H1 (cell line): ENCODE measurements around the gene KRTAP6-1. TPM values are rescaled to one million over a fixed set of nuclear protein-coding genes. Genes with fewer than 3 reads are reported as not detected.

Experiments
- CTCF ChIA-PET: fragments of 300-600 bp; sonication (Branson Sonifier 250); formaldehyde crosslinking; loops from one replicate; lab custom pipeline; 2021; ENCODE audit not compliant: partially characterized antibody; lab: Charles Lee
- POLR2A ChIA-PET: fragments of 300-600 bp; sonication (Branson Sonifier 250); formaldehyde crosslinking; loops from one replicate; lab custom pipeline; 2021; ENCODE audit warnings: inconsistent platforms; ENCODE audit not compliant: partially characterized antibody; lab: Charles Lee
- DNase-seq, 2 experiments: peaks; one replicate each; pipeline versions ENCODE4 v3.0.0 to v3.0.0-alpha.2; 2010 to 2022; ENCODE audit warnings: low spot score in 2 of 2, low read depth in 1 of 2, mixed read lengths in 1 of 2
- FAIRE-seq: peaks from 2 replicates; lab custom pipeline; 2011; peaks lifted over from hg19 to GRCh38; lab: Jason Lieb, UNC
- H2AFZ ChIP-seq: 2 replicates; pipeline ENCODE4 v1.8.1; 2012; ENCODE audit warnings: low read length, inconsistent platforms
- H2AK5ac ChIP-seq: 2 replicates; pipeline ENCODE4 v1.6.1; 2013; ENCODE audit warnings: low read depth, low read length
- H2BK120ac ChIP-seq: replicated peaks from 2 replicates; pipeline ENCODE3; 2013; ENCODE audit warnings: low read depth, low read length, inconsistent platforms
- H2BK12ac ChIP-seq: 2 replicates; pipeline ENCODE4 v1.6.1; 2013; ENCODE audit warnings: low read depth, low read length
- H2BK15ac ChIP-seq: 2 replicates; pipeline ENCODE4 v1.6.1; 2013; ENCODE audit warnings: low read length
- H2BK20ac ChIP-seq: 2 replicates; pipeline ENCODE4 v1.6.1; 2013; ENCODE audit warnings: low read length
- H2BK5ac ChIP-seq: 2 replicates; pipeline ENCODE4 v1.6.1; 2013; ENCODE audit warnings: low read depth, low read length
- H3K14ac ChIP-seq: 2 replicates; pipeline ENCODE4 v1.6.1; 2013; ENCODE audit warnings: inconsistent platforms; ENCODE audit not compliant: insufficient read length
- H3K18ac ChIP-seq: 2 replicates; pipeline ENCODE4 v1.6.1; 2013; ENCODE audit warnings: low read length; ENCODE audit errors: extremely low read depth
- H3K23ac ChIP-seq: 2 replicates; pipeline ENCODE4 v1.6.1; 2013; ENCODE audit warnings: inconsistent platforms; ENCODE audit not compliant: insufficient read length
- H3K23me2 ChIP-seq: 2 replicates; pipeline ENCODE4 v1.6.1; 2013; ENCODE audit warnings: low read depth, low read length
- H3K27ac ChIP-seq: 2 replicates; pipeline ENCODE4 v1.6.1; 2011; ENCODE audit warnings: low read depth, low read length, inconsistent platforms
- H3K27me3 ChIP-seq, 4 experiments: replicated peaks in 1 of 4; 1 replicate in 1 of 4; 2 replicates in 3 of 4; pipeline versions ENCODE4 v1.6.1 to v1.8.1; 2011 to 2013; ENCODE audit warnings: low read length in 3 of 4, mild to moderate bottlenecking in 3 of 4, inconsistent platforms in 2 of 4, mixed read lengths in 2 of 4, moderate library complexity in 1 of 4; ENCODE audit not compliant: control insufficient read depth in 3 of 4, insufficient read depth in 3 of 4; ENCODE audit errors: extremely low read depth in 1 of 4
- H3K36me3 ChIP-seq, 4 experiments: 2 replicates each; pipeline versions ENCODE4 v1.6.1 to v1.8.1; 2011 to 2013; ENCODE audit warnings: mild to moderate bottlenecking in 4 of 4, low read length in 3 of 4, moderate library complexity in 2 of 4, control low read depth in 1 of 4, inconsistent platforms in 1 of 4; ENCODE audit not compliant: insufficient read depth in 4 of 4, control insufficient read depth in 2 of 4
- H3K4ac ChIP-seq: replicated peaks from 2 replicates; pipeline ENCODE3; 2013; ENCODE audit warnings: low read length, low read depth, mixed read lengths, inconsistent platforms; ENCODE audit not compliant: insufficient read length
- H3K4me1 ChIP-seq, 4 experiments: replicated peaks in 1 of 4; 1 replicate in 1 of 4; 2 replicates in 3 of 4; pipeline versions ENCODE4 v1.6.1 to v1.8.1; 2011 to 2013; ENCODE audit warnings: low read length in 3 of 4, inconsistent platforms in 2 of 4, mixed read lengths in 1 of 4; ENCODE audit not compliant: insufficient read depth in 4 of 4, control insufficient read depth in 3 of 4
- H3K4me2 ChIP-seq, 2 experiments: 2 replicates each; pipeline versions ENCODE4 v1.6.1 to v1.8.1; 2011 to 2013; ENCODE audit warnings: low read depth in 2 of 2, low read length in 2 of 2, control low read depth in 1 of 2, inconsistent platforms in 1 of 2, mild to moderate bottlenecking in 1 of 2; ENCODE audit not compliant: insufficient read depth in 1 of 2
- H3K4me3 ChIP-seq, 4 experiments: fragments of 200-600, 300-600 bp in 1 of 4; sonication (generic), shearing (Covaris generic), sonication (Bioruptor Twin) in 1 of 4; 2 replicates each; pipeline versions ENCODE4 v1.5.1 to v1.8.1; 2011 to 2016; ENCODE audit warnings: low read length in 4 of 4, low read depth in 3 of 4, control low read depth in 2 of 4, inconsistent platforms in 2 of 4, mild to moderate bottlenecking in 2 of 4, mixed read lengths in 1 of 4, moderate library complexity in 1 of 4; ENCODE audit not compliant: insufficient read depth in 2 of 4; ENCODE audit errors: extremely low read depth in 1 of 4
- H3K56ac ChIP-seq: replicated peaks from 2 replicates; pipeline ENCODE3; 2013; ENCODE audit warnings: low read depth, mild to moderate bottlenecking, mixed read lengths, low read length, inconsistent platforms; ENCODE audit not compliant: insufficient read length
- H3K79me1 ChIP-seq: 2 replicates; pipeline ENCODE4 v1.6.1; 2013; ENCODE audit warnings: low read depth, low read length, control low read depth
- H3K79me2 ChIP-seq, 2 experiments: 2 replicates each; pipeline versions ENCODE4 v1.6.1 to v1.8.1; 2012 to 2013; ENCODE audit warnings: low read length in 2 of 2, mild to moderate bottlenecking in 2 of 2, inconsistent platforms in 1 of 2; ENCODE audit not compliant: insufficient read depth in 2 of 2, control insufficient read depth in 1 of 2
- H3K9ac ChIP-seq, 4 experiments: replicated peaks in 1 of 4; 1 replicate in 1 of 4; 2 replicates in 3 of 4; pipeline versions ENCODE4 v1.6.1 to v1.8.1; 2011 to 2013; ENCODE audit warnings: low read depth in 3 of 4, low read length in 3 of 4, control low read depth in 2 of 4, mild to moderate bottlenecking in 2 of 4, moderate library complexity in 2 of 4, inconsistent platforms in 1 of 4; ENCODE audit errors: extremely low read depth in 1 of 4
- H3K9me3 ChIP-seq, 2 experiments: 2 replicates each; pipeline versions ENCODE4 v1.6.1 to v1.8.1; 2012 to 2013; ENCODE audit warnings: mild to moderate bottlenecking in 2 of 2, moderate library complexity in 2 of 2, control low read depth in 1 of 2, inconsistent platforms in 1 of 2, low read depth in 1 of 2, low read length in 1 of 2, mixed read lengths in 1 of 2; ENCODE audit not compliant: insufficient read depth in 2 of 2
- H4K20me1 ChIP-seq, 2 experiments: replicated peaks in 1 of 2; 2 replicates each; pipeline versions ENCODE3 to v1.8.1; 2011 to 2013; ENCODE audit warnings: inconsistent platforms in 2 of 2, low read length in 2 of 2, mild to moderate bottlenecking in 1 of 2; ENCODE audit not compliant: insufficient read depth in 2 of 2, control insufficient read depth in 1 of 2
- H4K5ac ChIP-seq: 2 replicates; pipeline ENCODE4 v1.6.1; 2013; ENCODE audit warnings: low read length, low read depth, mixed read lengths, inconsistent platforms; ENCODE audit not compliant: insufficient read length
- H4K8ac ChIP-seq: 2 replicates; pipeline ENCODE4 v1.8.0; 2013; ENCODE audit warnings: mild to moderate bottlenecking, moderate library complexity, low read length, inconsistent platforms; ENCODE audit not compliant: insufficient read depth; ENCODE audit errors: extremely low read depth
- H4K91ac ChIP-seq: replicated peaks from 2 replicates; pipeline ENCODE3; 2013; ENCODE audit warnings: low read length, mixed read lengths, inconsistent platforms; ENCODE audit not compliant: insufficient read length
- BCL11A ChIP-seq, 2 experiments: IDR thresholded peaks; one replicate each; pipeline ENCODE4 v1.6.1; 2011; ENCODE audit warnings: low read depth in 2 of 2, low read length in 2 of 2, mild to moderate bottlenecking in 2 of 2
- CEBPB ChIP-seq: IDR thresholded peaks from 2 replicates; pipeline ENCODE4 v1.6.1; 2012; ENCODE audit warnings: low read depth, low read length
- CHD1 ChIP-seq: IDR thresholded peaks from 2 replicates; pipeline ENCODE4 v1.6.1; 2012; ENCODE audit warnings: low read depth, low read length, improper control_type of control experiment
- CHD2 ChIP-seq: IDR thresholded peaks from 2 replicates; pipeline ENCODE4 v1.6.1; 2012; ENCODE audit warnings: low read length, improper control_type of control experiment
- E2F6 ChIP-seq: IDR thresholded peaks from 2 replicates; pipeline ENCODE4 v1.6.1; 2012; ENCODE audit warnings: inconsistent platforms
- EZH2 ChIP-seq: fragments of 200-600 bp; sonication (generic); IDR thresholded peaks from 2 replicates; pipeline ENCODE4 v1.7.1; 2012; ENCODE audit warnings: low read depth, mild to moderate bottlenecking, moderate library complexity, low read length, inconsistent platforms; ENCODE audit not compliant: severe bottlenecking
- KDM1A ChIP-seq: fragments of 200-600, 300-600 bp; sonication (generic); IDR thresholded peaks from 2 replicates; pipeline ENCODE4 v1.7.1; 2016; ENCODE audit warnings: mild to moderate bottlenecking, low read length, borderline replicate concordance
- KDM4A ChIP-seq: IDR thresholded peaks from one replicate; pipeline ENCODE4 v1.7.1; 2012; ENCODE audit warnings: low read depth, mild to moderate bottlenecking, moderate library complexity, low read length, inconsistent platforms; ENCODE audit not compliant: severe bottlenecking
- NANOG ChIP-seq: IDR thresholded peaks from 2 replicates; pipeline ENCODE4 v1.6.1; 2011; ENCODE audit warnings: low read length, low read depth, mild to moderate bottlenecking, inconsistent platforms; ENCODE audit not compliant: insufficient read depth, poor library complexity, severe bottlenecking
- PHF8 ChIP-seq: fragments of 200-600 bp; sonication (generic); conservative IDR thresholded peaks from 2 replicates; pipeline ENCODE4 v1.7.1; 2012; ENCODE audit warnings: low read depth, mild to moderate bottlenecking, inconsistent platforms, low read length, moderate library complexity
- RNF2 ChIP-seq: fragments of 200-900, 300-1000 bp; sonication (generic); IDR thresholded peaks from 2 replicates; pipeline ENCODE4 v1.7.1; 2016; ENCODE audit warnings: borderline replicate concordance, low read depth, mild to moderate bottlenecking, antibody characterized with exemption, low read length; ENCODE audit not compliant: poor library complexity, severe bottlenecking; ENCODE audit errors: missing control alignments
- SP2 ChIP-seq: IDR thresholded peaks from 2 replicates; pipeline ENCODE4 v1.6.1; 2012; ENCODE audit warnings: mild to moderate bottlenecking, low read length, inconsistent platforms
- TAF1 ChIP-seq: IDR thresholded peaks from 2 replicates; pipeline ENCODE4 v1.6.1; 2011; ENCODE audit warnings: mild to moderate bottlenecking, low read depth, low read length
- TAF7 ChIP-seq: optimal IDR thresholded peaks from 2 replicates; pipeline ENCODE3; 2011; ENCODE audit warnings: low read depth, mild to moderate bottlenecking, inconsistent platforms, low read length, moderate library complexity, borderline replicate concordance
- WGBS, 2 experiments: shearing (Covaris generic) in 1 of 2; methylation state at CpG; one replicate each; pipeline versions ENCODE4 v1.1.6 to v1.1.7; 2013 to 2015; ENCODE audit warnings: low lambda C conversion rate in 2 of 2, mixed read lengths in 2 of 2, inconsistent platforms in 1 of 2, low coverage in 1 of 2, missing lambda C conversion rate in 1 of 2; ENCODE audit not compliant: insufficient replicate concordance in 2 of 2, insufficient coverage in 1 of 2, insufficient read length in 1 of 2; ENCODE audit errors: extremely low coverage in 1 of 2, missing lambda C conversion rate in 1 of 2; 5-methylcytosine and 5-hydroxymethylcytosine counted together
- polyA plus RNA-seq, 7 experiments: library from polyadenylated mRNA; depleted of rRNA in 3 of 7; stranded (reverse) in 5 of 7; unstranded in 2 of 7; fragments of >200 nt in 5 of 7; fragments of 200-250 nt in 2 of 7; gene quantifications; 1 replicate in 5 of 7; 2 replicates in 1 of 7; 4 replicates in 1 of 7; pipeline versions ENCODE4 v1.2.1 to v1.2.3, GENCODE V29; 2011 to 2013; ENCODE audit warnings: missing spikeins in 2 of 7, mixed read lengths in 2 of 7
- total RNA-seq: library from RNA; stranded (reverse); fragmentation: NEBNext Ultra II Directional; extraction: Animal tissue kit (Norgen Biotek cat#: 25700); gene quantifications from 2 replicates; pipeline ENCODE4 v1.2.1, GENCODE V29; 2021

Gene KRTAP6-1
- total and polyA plus RNA-seq, 2 of the 8 experiments (the other 6 are each of a cell fraction or from before 2014, with no cell fraction given), result not detected

GRCh38 chr21:30592140-30592539 lies 21.6 kb downstream of the KRTAP6-1 start, which contains the start of gene KRTAP6-3:
Gene KRTAP6-3, plus strand, starts transcription at chr21:30592440. Its CDS starts 6 bp downstream, at chr21:30592446.
- no peak within 1 kb of the TSS for H2AK5ac ChIP-seq
- H3K23me2 ChIP-seq, result no peaks in the 10 kb centered on the region
- ChIA-PET CTCF (no interaction called here), POLR2A (no interaction called here)
- H2AFZ ChIP-seq, result no peak within 1 kb of the TSS
- no peaks in the 10 kb centered on the region for H3K36me3 ChIP-seq
- H3K18ac ChIP-seq, result no peak within 1 kb of the TSS
- H3K4me3 ChIP-seq, result no peak within 1 kb of the TSS
- H3K79me1 ChIP-seq, result no peaks in the 10 kb centered on the region
- H3K4me1 ChIP-seq, result no peaks in the 10 kb centered on the region
- no peak within 1 kb of the TSS for H3K27ac ChIP-seq
- no peak within 1 kb of the TSS for H2BK120ac ChIP-seq
- H4K20me1 ChIP-seq, result no peaks in the 10 kb centered on the region
- no peaks in the 10 kb centered on the region for H3K79me2 ChIP-seq
- H3K9ac ChIP-seq, result no peak within 1 kb of the TSS
- DNase-seq (no peak), FAIRE-seq (no peak)
- no peak within 1 kb of the TSS for H3K56ac ChIP-seq
- H3K4ac ChIP-seq, result no peak within 1 kb of the TSS
- no peaks in the 10 kb centered on the region for H3K27me3 ChIP-seq
- no peak within 1 kb of the TSS for H2BK15ac ChIP-seq
- H2BK12ac ChIP-seq, result no peak within 1 kb of the TSS
- no peak within 1 kb of the TSS for H3K4me2 ChIP-seq
- H4K91ac ChIP-seq, result no peak within 1 kb of the TSS
- H2BK5ac ChIP-seq, result no peak within 1 kb of the TSS
- no peak within 1 kb of the TSS for H4K8ac ChIP-seq
- H3K9me3 ChIP-seq, result no peaks in the 10 kb centered on the region
- H3K23ac ChIP-seq, result no peak within 1 kb of the TSS
- no peak within 1 kb of the TSS for H4K5ac ChIP-seq
- H3K14ac ChIP-seq, result no peak within 1 kb of the TSS
- 95% methylated on average over 4 of the region's 4 CpGs; no CpG with 5 or more reads in 1 of the 2 experiments for WGBS, 2 experiments
- H2BK20ac ChIP-seq, result no peak within 1 kb of the TSS
- no peak for TF ChIP-seq SP2
- no peak for TF ChIP-seq NANOG
- TF ChIP-seq PHF8, result no peak
- no peak for TF ChIP-seq BCL11A (IDR thresholded peaks at IDR 0.05; ENCODE audit: low read depth in 2 of 2, low read length in 2 of 2)
- no peak for TF ChIP-seq TAF7
- no peak for TF ChIP-seq CHD2
- TF ChIP-seq EZH2, result no peak
- no peak for TF ChIP-seq CEBPB
- TF ChIP-seq E2F6, result no peak
- no peak for TF ChIP-seq TAF1
- no peak for TF ChIP-seq KDM1A
- TF ChIP-seq KDM4A, result no peak
- no peak for TF ChIP-seq CHD1
- TF ChIP-seq RNF2, result no peak
